22Rv1 (cell line): ENCODE measurements around the gene MBNL2.

Experiments used
- H3K27ac ChIP-seq: fragments of 450-650 bp; 2 replicates; pipeline ENCODE4 v1.5.1; 2017
- CTCF ChIP-seq: fragments of 450-650 bp; IDR thresholded peaks from 2 replicates; pipeline ENCODE4 v1.5.1; 2017; ENCODE audit warnings: mild to moderate bottlenecking
- ZFX ChIP-seq: fragments of 450-650 bp; IDR thresholded peaks from 2 replicates; pipeline ENCODE4 v1.6.1; 2017; ENCODE audit warnings: antibody characterized with exemption, borderline replicate concordance

The MBNL2 gene

GRCh38 chr13:97289514-97290298 is 67.6 kb downstream of the MBNL2 start:
- no peak overlapping the region for H3K27ac ChIP-seq
- no peak for TF ChIP-seq ZFX
- TF ChIP-seq CTCF, result no peak

DNA sequence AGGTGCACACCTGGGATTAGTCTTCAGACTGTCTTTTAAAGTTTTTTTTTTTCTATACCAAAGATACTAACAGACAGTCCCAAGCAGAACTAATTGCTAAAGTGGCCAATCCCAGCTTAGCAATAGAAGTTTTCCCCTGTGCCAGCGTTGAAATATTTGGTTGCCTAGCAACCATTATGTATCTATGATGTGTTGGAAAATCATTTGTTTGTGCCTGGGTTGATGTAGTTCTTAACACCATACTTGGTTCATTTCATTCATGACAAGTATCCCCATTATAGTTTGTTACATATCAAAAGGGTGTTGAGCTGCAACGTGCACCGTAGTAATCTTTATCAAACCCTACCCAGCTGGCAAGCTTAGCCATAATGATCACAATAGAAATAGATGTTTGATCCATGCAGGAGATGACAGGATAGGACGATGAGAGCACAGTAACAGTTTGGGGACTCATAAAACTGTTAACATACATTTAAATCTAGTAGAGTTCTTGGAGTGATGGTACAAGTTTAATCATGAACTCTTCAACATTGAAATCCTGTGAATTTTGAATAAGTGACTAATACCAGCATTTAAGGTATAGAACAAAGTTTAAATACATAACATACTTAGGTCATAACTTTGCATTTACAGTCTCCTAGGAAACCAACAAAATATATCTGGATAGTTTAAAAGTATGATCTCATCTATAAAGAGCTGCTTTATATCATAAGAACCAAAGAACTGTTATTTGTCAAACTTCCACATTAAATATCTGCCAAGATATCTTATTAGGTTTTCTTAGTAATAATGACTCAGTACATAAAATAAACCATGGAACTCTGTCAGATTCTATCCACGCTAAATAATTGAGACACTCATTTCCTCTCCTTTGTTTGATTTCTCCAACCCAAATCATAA is 73.4 kb downstream of the MBNL2 start:
- H3K27ac ChIP-seq, result no peak overlapping the region
- no peak for TF ChIP-seq CTCF
- no peak for TF ChIP-seq ZFX

GRCh38 chr13:97296740-97297139 is 74.6 kb downstream of the MBNL2 start:
- no peak for TF ChIP-seq CTCF
- TF ChIP-seq ZFX, result no peak
- no peak overlapping the region for H3K27ac ChIP-seq

GRCh38 chr13:97298816-97299215 is 76.7 kb downstream of the MBNL2 start:
- no peak for TF ChIP-seq CTCF
- TF ChIP-seq ZFX, result no peak
- no peak overlapping the region for H3K27ac ChIP-seq

DNA sequence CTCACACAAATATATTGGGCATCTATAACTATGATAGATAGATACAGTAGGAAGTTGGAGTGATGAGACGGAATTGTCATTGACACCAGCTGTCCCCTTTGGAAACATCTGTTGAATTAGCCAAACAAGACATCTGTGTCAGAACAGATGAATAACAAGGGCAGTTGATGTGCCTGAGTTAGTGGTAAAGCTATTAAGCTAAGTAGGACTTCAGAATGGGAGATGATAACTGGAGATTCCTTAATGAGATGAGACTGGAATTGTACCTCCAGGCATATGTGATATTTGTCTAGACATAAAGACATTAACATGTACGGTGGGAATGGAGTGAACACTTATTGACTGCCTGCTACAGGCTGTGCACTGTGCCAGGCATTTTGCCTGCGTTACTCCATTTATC is 78.7 kb downstream of the MBNL2 start:
- no peak overlapping the region for H3K27ac ChIP-seq
- no peak for TF ChIP-seq CTCF

DNA sequence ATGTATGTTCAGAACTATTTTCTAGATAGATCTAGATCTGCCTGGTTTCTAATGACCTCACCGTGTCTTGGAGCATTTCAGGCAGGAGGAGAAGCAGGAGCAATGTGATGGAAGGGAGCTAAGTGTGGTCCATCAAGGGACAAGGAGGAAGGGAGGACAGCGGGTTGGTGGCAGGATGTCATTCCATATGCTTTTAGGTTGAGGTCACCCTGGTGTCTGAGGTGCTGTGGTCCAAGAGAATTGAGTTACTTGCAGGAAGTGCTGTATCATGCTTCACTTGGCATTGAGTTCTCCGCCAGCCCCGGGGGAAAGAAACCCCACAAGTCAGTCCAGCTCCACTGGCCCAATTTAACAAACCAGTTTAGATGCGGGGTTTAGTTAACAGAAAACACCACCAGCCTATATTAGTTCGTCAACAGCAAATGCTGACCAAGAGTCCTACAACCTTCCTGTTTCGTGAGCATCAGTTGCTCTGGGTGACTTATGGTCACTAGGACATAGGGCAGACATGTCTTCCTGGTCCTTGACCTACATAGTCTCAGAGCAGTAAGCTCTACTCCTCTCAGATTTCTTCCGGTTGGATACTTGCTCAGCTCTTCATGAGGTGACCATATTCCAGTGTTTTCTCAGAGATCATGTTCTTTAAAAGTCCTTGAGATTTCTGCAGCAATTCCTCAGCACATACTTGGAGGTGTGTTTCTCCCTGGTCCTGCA is 79.4 kb downstream of the MBNL2 start:
- H3K27ac ChIP-seq, result no peak overlapping the region
- TF ChIP-seq CTCF (no peak), ZFX (no peak)

DNA sequence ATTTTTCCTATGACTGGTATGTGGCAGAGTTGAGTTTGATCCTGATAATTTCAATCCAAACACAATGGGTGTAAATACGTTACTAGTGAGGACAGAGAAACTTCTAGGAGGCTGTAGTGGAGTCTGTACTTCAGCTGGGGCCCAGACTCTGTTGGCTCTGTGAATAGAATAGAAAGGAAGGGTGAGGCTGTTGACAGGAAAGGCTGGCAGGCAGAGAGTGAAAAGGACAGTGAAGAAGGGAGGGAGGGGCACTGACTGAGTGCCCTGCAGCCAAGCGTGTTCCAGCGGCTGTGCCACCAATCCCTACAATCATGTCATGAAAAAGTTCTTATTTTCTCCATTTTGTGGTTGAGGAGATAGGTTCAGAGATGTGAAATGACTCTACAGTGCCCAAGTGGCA is 80.5 kb downstream of the MBNL2 start:
- no peak overlapping the region for H3K27ac ChIP-seq
- TF ChIP-seq ZFX (no peak), CTCF (no peak)
